Measurements from ENCODE around the gene ELFN2. TPM values are rescaled to one million over a fixed set of nuclear protein-coding genes. Genes with fewer than 3 reads are reported as not detected.

ELFN2 gene
- total RNA-seq, 1 experiment from 2014 or later = 4.0 TPM

GRCh38 chr22:37419370-37419968, 7.8 kb downstream of the ELFN2 start:
- no peaks in the 10 kb centered on the region for H3K4me1 Mint-ChIP-seq (ENCODE audit: low read depth, unreplicated experiment)
- H3K27ac Mint-ChIP-seq (ENCODE audit: unreplicated experiment) = no peak overlapping the region
- CTCF ChIA-PET = no interaction called here
- H3K9me3 ChIP-seq = no peaks in the 10 kb centered on the region
- DNase-seq = no peak
- no TSS peak for BruUV-seq (replicated peaks)
- TF ChIP-seq CTCF (IDR thresholded peaks at IDR 0.05; ENCODE audit: insufficient read depth in 1 of 2, low read depth in 1 of 2, low read length in 1 of 2, severe bottlenecking in 1 of 2, unreplicated experiment in 1 of 2) = no peak
- intact Hi-C loops (cut with micrococcal nuclease; ENCODE audit: unreplicated experiment) = no loop called here
- no peaks in the 10 kb centered on the region for H3K9me3 Mint-ChIP-seq (ENCODE audit: unreplicated experiment)
- no peaks in the 10 kb centered on the region for H3K4me1 ChIP-seq
- peak overlapping the region; percentile 82 for H3K4me3 Mint-ChIP-seq (ENCODE audit: unreplicated experiment)
- no peaks in the 10 kb centered on the region for H3K27me3 Mint-ChIP-seq (ENCODE audit: insufficient read depth, unreplicated experiment)
- H3K36me3 Mint-ChIP-seq (ENCODE audit: insufficient read depth, unreplicated experiment) = no peaks in the 10 kb centered on the region
- H3K27me3 ChIP-seq (replicated peaks; ENCODE audit: control insufficient read depth, insufficient read depth, low read length) = no peaks in the 10 kb centered on the region
- peak overlapping the region; percentile 46 for H3K4me3 ChIP-seq (ENCODE audit: low read depth, low read length)
- H3K36me3 ChIP-seq (ENCODE audit: control insufficient read depth, insufficient read depth, low read length) = no peaks in the 10 kb centered on the region
- POLR2A ChIA-PET = no interaction called here

- no peaks in the 10 kb centered on the region for H3K4me1 ChIP-seq
- Mint-ChIP-seq H3K36me3 (ENCODE audit: insufficient read depth, unreplicated experiment) (no peaks in the 10 kb centered on the region), H3K4me1 (ENCODE audit: low read depth, unreplicated experiment) (no peaks in the 10 kb centered on the region), H3K4me3 (ENCODE audit: unreplicated experiment) (peak overlapping the region; percentile 82), H3K9me3 (ENCODE audit: unreplicated experiment) (no peaks in the 10 kb centered on the region), H3K27me3 (ENCODE audit: insufficient read depth, unreplicated experiment) (no peaks in the 10 kb centered on the region), H3K27ac (ENCODE audit: unreplicated experiment) (no peak overlapping the region)
- no peak for DNase-seq
- POLR2A ChIA-PET = no interaction called here
- H3K4me3 ChIP-seq (ENCODE audit: low read depth, low read length) = no peak overlapping the region
- no peaks in the 10 kb centered on the region for H3K36me3 ChIP-seq (ENCODE audit: control insufficient read depth, insufficient read depth, low read length)
- intact Hi-C loops (cut with micrococcal nuclease; ENCODE audit: unreplicated experiment) = no loop called here
- no peak for TF ChIP-seq CTCF (IDR thresholded peaks at IDR 0.05; ENCODE audit: insufficient read depth in 1 of 2, low read depth in 1 of 2, low read length in 1 of 2, severe bottlenecking in 1 of 2, unreplicated experiment in 1 of 2)
- H3K9me3 ChIP-seq = no peaks in the 10 kb centered on the region
- CTCF ChIA-PET = no interaction called here
- H3K27me3 ChIP-seq (replicated peaks; ENCODE audit: control insufficient read depth, insufficient read depth, low read length) = no peaks in the 10 kb centered on the region
- BruUV-seq (replicated peaks) = no TSS peak
These were observed 8.5 kb downstream of the ELFN2 start for GRCh38 chr22:37418627-37419369.

GRCh38 chr22:37417677-37418348, 9.5 kb downstream of the ELFN2 start:
- TF ChIP-seq CTCF (IDR thresholded peaks at IDR 0.05; ENCODE audit: insufficient read depth in 1 of 2, low read depth in 1 of 2, low read length in 1 of 2, severe bottlenecking in 1 of 2, unreplicated experiment in 1 of 2) = no peak
- no peaks in the 10 kb centered on the region for H3K4me1 Mint-ChIP-seq (ENCODE audit: low read depth, unreplicated experiment)
- H3K27ac Mint-ChIP-seq (ENCODE audit: unreplicated experiment) = no peak overlapping the region
- intact Hi-C loops (cut with micrococcal nuclease; ENCODE audit: unreplicated experiment) = no loop called here
- H3K4me3 ChIP-seq (ENCODE audit: low read depth, low read length) = no peak overlapping the region
- no peaks in the 10 kb centered on the region for H3K27me3 Mint-ChIP-seq (ENCODE audit: insufficient read depth, unreplicated experiment)
- no peaks in the 10 kb centered on the region for H3K27me3 ChIP-seq (replicated peaks; ENCODE audit: control insufficient read depth, insufficient read depth, low read length)
- POLR2A ChIA-PET = no interaction called here
- no peaks in the 10 kb centered on the region for H3K9me3 Mint-ChIP-seq (ENCODE audit: unreplicated experiment)
- no peak for DNase-seq
- H3K9me3 ChIP-seq = no peaks in the 10 kb centered on the region
- no peaks in the 10 kb centered on the region for H3K36me3 ChIP-seq (ENCODE audit: control insufficient read depth, insufficient read depth, low read length)
- no peaks in the 10 kb centered on the region for H3K36me3 Mint-ChIP-seq (ENCODE audit: insufficient read depth, unreplicated experiment)
- no TSS peak for BruUV-seq (replicated peaks)
- no peak overlapping the region for H3K4me3 Mint-ChIP-seq (ENCODE audit: unreplicated experiment)
- CTCF ChIA-PET = no interaction called here
- H3K4me1 ChIP-seq = no peaks in the 10 kb centered on the region

Measured in Caco-2 (cell line).